Lower lobe of right lung (tissue), 2 donors: ENCODE data around the gene USF3. TPM values are rescaled to one million over a fixed set of nuclear protein-coding genes. Genes with fewer than 3 reads are reported as not detected.

Source experiments
- ATAC-seq, 2 donors: fragments of 200-7000 bp; cut with Tn5 transposase; one replicate each; pipeline ENCODE4 v1.9.1; 2020 to 2022; ENCODE audit warnings: mild to moderate bottlenecking in 2 of 2, moderate library complexity in 2 of 2
- DNase-seq: peaks from one replicate; pipeline ENCODE4 v3.0.0-alpha.2; 2020
- H3K27ac ChIP-seq: fragments of 200-600 bp; one replicate; pipeline ENCODE4 v1.8.0; 2022
- H3K27me3 ChIP-seq: fragments of 200-600 bp; one replicate; pipeline ENCODE4 v1.8.0; 2022; ENCODE audit warnings: low read depth
- H3K36me3 ChIP-seq: fragments of 200-600 bp; one replicate; pipeline ENCODE4 v1.8.0; 2022; ENCODE audit warnings: mild to moderate bottlenecking
- H3K4me1 ChIP-seq: fragments of 200-600 bp; one replicate; pipeline ENCODE4 v1.8.0; 2022
- H3K4me3 ChIP-seq: fragments of 200-600 bp; one replicate; pipeline ENCODE4 v1.8.0; 2022; ENCODE audit warnings: mild to moderate bottlenecking
- H3K9me3 ChIP-seq: fragments of 200-600 bp; one replicate; pipeline ENCODE4 v1.8.0; 2022
- intact Hi-C: fragments of 100-400 bp; cut with DNase I; formaldehyde crosslinking; loops from one replicate; pipeline ENCODE4 v1.11.0; 2022
- total RNA-seq: library from RNA; stranded (reverse); fragmentation: NEBNext Ultra II Directional; extraction: Animal tissue kit (Norgen Biotek cat#: 25700); gene quantifications from one replicate; pipeline ENCODE4 v1.2.1, GENCODE V29; 2021
- TF ChIP-seq, protein P1 (sequence below): fragments of 200-600 bp; IDR thresholded peaks from one replicate; pipeline ENCODE4 v1.8.0; 2022; ENCODE audit warnings: antibody characterized with exemption, mild to moderate bottlenecking
- donor health status: DM: no; HTN: yes; CAD: no; lungs with severe emphysema.

USF3 gene
- total RNA-seq, 1 donor from 2014 or later = 20.9 TPM

DNA sequence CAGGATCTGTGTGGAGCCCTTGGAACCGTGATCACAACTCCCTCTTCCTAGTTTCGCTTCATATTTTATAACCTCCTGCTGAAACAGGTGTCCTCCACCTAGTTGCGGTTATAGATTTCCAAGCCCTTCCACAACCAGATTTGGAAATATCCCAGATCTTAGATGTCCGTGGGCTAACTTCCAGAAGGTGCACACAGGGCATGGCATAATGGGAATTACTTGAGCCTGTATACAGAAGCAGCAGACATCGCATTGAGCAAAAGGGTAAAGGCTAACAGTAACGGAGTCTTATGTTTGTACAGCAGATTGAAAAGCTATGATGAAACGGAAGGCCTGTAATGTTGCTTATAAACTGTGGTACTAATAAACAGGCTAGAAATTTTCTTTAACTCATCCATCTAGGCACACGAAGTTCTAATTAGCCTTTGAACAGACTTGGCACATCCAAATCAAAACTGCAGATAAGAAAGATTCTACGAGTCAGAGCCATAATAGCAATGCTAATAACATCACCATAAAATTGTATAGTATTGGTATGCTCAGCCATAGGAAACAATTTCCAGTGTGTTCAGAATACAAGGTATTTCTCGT, 1.2 kb upstream of the USF3 start:
- intact Hi-C loops = no loop called here
- peaks cover 32% of the 10 kb centered on the region for H3K4me1 ChIP-seq
- ATAC-seq = peak in 1 of 2 donors; percentile 5
- H3K36me3 ChIP-seq = no peaks in the 10 kb centered on the region
- peak overlapping the region; percentile 79 for H3K4me3 ChIP-seq
- H3K27ac ChIP-seq = peak overlapping the region; percentile 98
- TF ChIP-seq, protein P1, sequence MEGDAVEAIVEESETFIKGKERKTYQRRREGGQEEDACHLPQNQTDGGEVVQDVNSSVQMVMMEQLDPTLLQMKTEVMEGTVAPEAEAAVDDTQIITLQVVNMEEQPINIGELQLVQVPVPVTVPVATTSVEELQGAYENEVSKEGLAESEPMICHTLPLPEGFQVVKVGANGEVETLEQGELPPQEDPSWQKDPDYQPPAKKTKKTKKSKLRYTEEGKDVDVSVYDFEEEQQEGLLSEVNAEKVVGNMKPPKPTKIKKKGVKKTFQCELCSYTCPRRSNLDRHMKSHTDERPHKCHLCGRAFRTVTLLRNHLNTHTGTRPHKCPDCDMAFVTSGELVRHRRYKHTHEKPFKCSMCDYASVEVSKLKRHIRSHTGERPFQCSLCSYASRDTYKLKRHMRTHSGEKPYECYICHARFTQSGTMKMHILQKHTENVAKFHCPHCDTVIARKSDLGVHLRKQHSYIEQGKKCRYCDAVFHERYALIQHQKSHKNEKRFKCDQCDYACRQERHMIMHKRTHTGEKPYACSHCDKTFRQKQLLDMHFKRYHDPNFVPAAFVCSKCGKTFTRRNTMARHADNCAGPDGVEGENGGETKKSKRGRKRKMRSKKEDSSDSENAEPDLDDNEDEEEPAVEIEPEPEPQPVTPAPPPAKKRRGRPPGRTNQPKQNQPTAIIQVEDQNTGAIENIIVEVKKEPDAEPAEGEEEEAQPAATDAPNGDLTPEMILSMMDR = no peak
- H3K27me3 ChIP-seq = no peaks in the 10 kb centered on the region
- no peaks in the 10 kb centered on the region for H3K9me3 ChIP-seq
- no peak for DNase-seq

DNA sequence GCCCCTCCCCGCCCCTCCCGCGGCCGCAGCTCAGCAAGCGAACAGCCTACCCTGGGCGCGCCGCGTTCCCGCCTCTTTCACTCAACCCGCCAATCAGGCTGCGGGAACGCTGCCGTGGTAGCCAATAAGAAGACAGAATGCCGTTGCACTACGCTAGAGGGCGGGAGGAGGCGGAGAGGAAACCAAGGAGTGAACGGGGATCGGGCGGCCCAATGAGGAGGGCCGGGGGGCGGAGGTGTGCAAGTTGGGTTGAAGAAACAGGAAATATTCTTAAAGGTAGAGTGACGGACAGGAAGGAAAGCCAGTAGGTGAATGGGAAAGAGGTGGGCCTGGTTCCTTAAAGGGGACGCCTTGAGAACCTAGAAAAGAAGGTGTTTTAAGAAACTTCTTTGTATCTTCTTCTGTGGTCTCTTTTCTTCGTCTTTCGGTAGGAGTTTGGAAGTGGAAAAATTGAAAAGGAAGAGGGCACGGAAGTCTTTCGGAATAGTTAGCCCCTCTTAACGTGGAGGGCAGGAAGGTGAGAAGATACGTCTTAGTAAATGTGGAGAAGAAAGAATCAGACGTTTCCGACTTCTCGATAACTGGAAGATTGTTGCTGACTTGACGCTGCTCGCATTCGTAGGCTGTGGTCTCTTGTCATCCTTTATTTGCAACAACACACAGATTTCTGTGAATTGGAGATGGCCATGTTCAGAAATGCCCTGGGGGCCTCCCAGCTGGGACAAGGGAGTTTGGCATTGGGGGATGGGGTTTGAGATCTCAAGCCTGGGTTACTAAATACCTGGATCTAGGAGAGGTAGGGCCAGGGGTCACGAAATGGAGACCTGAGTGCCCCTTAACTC, 437 bp upstream of the USF3 start:
- Histone ChIP-seq H3K4me3 (peak overlapping the region; percentile 79), H3K27me3 (no peaks in the 10 kb centered on the region), H3K9me3 (no peaks in the 10 kb centered on the region), H3K36me3 (no peaks in the 10 kb centered on the region), H3K27ac (peak overlapping the region; percentile 98), H3K4me1 (peaks cover 32% of the 10 kb centered on the region)
- intact Hi-C loops = no loop called here
- peak; percentile 100 for DNase-seq
- peak; percentile 96 to 98 for ATAC-seq
- TF ChIP-seq, protein P1 = no peak

DNA sequence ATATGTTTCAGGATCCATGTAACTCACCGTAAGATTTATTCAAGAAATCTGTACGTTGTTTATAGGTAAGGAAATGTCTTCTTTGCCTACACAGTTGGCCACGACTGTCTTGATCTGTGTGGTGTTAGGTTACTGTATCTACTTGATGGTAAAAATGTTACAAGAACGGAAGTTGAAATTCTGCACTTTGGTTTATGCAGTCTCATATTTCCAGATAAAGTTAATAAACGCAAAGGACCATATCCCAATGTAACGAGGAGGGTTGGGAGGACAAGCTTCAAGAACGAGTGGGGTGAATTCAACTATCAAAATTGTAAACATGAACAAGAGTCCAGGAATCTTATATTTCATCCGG, 1.0 kb downstream of the USF3 start:
- DNase-seq = no peak
- no peak for ATAC-seq
- H3K36me3 ChIP-seq = no peaks in the 10 kb centered on the region
- H3K27ac ChIP-seq = peak overlapping the region; percentile 98
- peak overlapping the region; percentile 79 for H3K4me3 ChIP-seq
- no peaks in the 10 kb centered on the region for H3K27me3 ChIP-seq
- TF ChIP-seq, protein P1 = no peak
- no peaks in the 10 kb centered on the region for H3K9me3 ChIP-seq
- intact Hi-C loops = no loop called here
- H3K4me1 ChIP-seq = peaks cover 32% of the 10 kb centered on the region

DNA sequence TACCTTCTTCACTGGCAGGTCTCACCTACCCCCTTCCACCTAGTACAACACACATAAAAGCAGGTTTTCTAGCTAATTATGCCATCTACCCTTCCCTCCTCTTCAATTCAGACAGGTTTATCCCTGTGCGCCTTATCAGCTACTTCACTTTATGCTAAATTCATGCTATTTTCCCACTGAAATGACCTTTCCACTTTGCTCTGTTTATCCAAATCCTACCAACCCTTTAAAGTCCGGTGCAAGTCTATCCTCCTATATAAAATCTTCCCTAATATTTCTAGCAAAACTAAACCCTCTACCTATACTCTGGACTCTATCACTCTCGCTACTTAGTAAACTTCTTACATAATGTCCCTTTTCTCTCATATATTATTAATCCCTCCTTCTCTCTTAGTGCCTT, 6.0 kb downstream of the USF3 start:
- TF ChIP-seq, protein P1 = no peak
- ATAC-seq (no peak), DNase-seq (no peak)
- Histone ChIP-seq H3K27ac (no peak overlapping the region), H3K4me3 (no peak overlapping the region), H3K36me3 (no peaks in the 10 kb centered on the region), H3K27me3 (no peaks in the 10 kb centered on the region), H3K9me3 (no peaks in the 10 kb centered on the region), H3K4me1 (peaks cover 27% of the 10 kb centered on the region)
- intact Hi-C loops = no loop called here

DNA sequence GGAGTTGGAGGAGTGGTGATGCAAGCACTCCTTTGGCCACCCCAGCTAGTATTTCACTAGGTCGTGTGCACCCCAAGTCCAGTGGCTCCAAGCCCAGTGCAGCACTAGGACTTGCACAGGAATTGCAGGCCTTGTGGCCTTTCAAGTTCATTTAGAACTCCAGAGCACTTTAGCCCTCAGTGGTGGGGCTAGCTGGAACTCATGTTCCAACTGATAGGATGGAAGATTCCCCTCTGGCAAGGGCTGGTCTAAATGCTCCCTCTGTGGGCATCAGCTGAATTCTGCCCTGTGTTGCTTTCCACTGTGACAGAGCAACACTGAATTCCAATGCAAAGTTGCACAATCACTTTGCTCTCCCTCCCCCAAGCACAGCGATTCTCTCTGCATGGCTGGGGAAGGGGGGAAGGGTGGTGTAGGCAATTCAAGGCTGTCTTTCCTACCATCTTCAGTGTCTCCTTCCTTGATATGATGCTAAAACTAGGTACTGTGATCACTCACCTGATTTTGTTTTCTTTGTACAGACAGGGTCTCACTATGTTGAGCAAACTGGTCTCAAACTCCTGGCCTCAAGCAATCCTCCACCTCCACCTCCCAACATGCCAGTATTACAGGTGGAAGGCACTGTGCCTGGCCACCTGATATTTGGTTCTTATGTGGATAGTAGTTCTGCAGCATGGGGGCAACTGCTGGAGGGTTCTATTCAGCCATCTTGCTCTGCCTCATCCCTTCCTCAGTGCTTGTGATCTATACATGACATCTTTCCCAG, 10.3 kb downstream of the USF3 start:
- H3K36me3 ChIP-seq = no peaks in the 10 kb centered on the region
- H3K9me3 ChIP-seq = peaks cover 9% of the 10 kb centered on the region
- no peaks in the 10 kb centered on the region for H3K27me3 ChIP-seq
- no peak for DNase-seq
- intact Hi-C loops = no loop called here
- TF ChIP-seq, protein P1 = no peak
- ATAC-seq = peak; percentile 60 to 67
- H3K4me3 ChIP-seq = no peak overlapping the region
- no peak overlapping the region for H3K27ac ChIP-seq
- peaks cover 11% of the 10 kb centered on the region for H3K4me1 ChIP-seq
